HCT116 (cell line): ENCODE measurements around the gene RBM33. TPM values are rescaled to one million over a fixed set of nuclear protein-coding genes. Genes with fewer than 3 reads are reported as not detected.

ENCODE experiments used
- ATAC-seq: fragments of 200-7000 bp; cut with Tn5 transposase; 2 replicates; pipeline ENCODE4 v1.9.1; 2020; ENCODE audit warnings: mild to moderate bottlenecking, moderate library complexity
- BruUV-seq: library from RNA; stranded (reverse); fragments of 400-500 nt; replicated peaks from 2 replicates; lab custom pipeline; 2021; lab: Mats Ljungman, UMichigan
- CTCF ChIA-PET: fragments of 300-600 bp; sonication (Branson Sonifier 250); formaldehyde crosslinking; loops from one replicate; lab custom pipeline; 2021; ENCODE audit warnings: antibody characterized with exemption; lab: Charles Lee
- POLR2A ChIA-PET: fragments of 300-600, 350-600 bp; sonication (Branson Sonifier 250); formaldehyde crosslinking; loops from one replicate; lab custom pipeline; 2021; ENCODE audit warnings: antibody characterized with exemption; lab: Charles Lee
- RAD21 ChIA-PET, 2 experiments: fragments of 300-600 bp; sonication (Branson Sonifier 250); formaldehyde crosslinking; loops; one replicate each; lab custom pipeline; 2023; ENCODE audit warnings: low total read pairs in 2 of 2; ENCODE audit not compliant: uncharacterized antibody in 2 of 2, unreplicated experiment in 2 of 2, low non-redundant PET in 1 of 2; lab: Charles Lee
- DNase-seq: peaks from one replicate; pipeline ENCODE4 v3.0.0-alpha.2; 2010; ENCODE audit warnings: low read depth, low spot score
- H2AFZ ChIP-seq: fragments of 200-600 bp; shearing (Covaris generic), sonication (generic); 2 replicates; pipeline ENCODE4 v1.6.1; 2017; ENCODE audit warnings: low read depth, mixed run types, mixed read lengths, antibody characterized with exemption, low read length; ENCODE audit not compliant: poor library complexity, severe bottlenecking
- H3K27ac ChIP-seq: 2 replicates; pipeline ENCODE4 v1.5.1; 2012; ENCODE audit warnings: low read depth, low read length
- H3K27me3 ChIP-seq: fragments of 200-600 bp; sonication (generic); 2 replicates; pipeline ENCODE4 v1.6.1; 2016; ENCODE audit warnings: mixed run types, low read length, mixed read lengths; ENCODE audit not compliant: insufficient read depth
- H3K36me3 ChIP-seq, 2 experiments: fragments of 200-500 bp in 1 of 2; fragments of 200-600 bp in 1 of 2; sonication (Bioruptor generic) in 1 of 2; sonication (generic) in 1 of 2; 2 replicates each; pipeline versions ENCODE4 v1.5.1 to v1.6.1; 2014 to 2016; ENCODE audit warnings: low read length in 2 of 2, inconsistent platforms in 1 of 2, mixed read lengths in 1 of 2, mixed run types in 1 of 2; ENCODE audit not compliant: insufficient read depth in 2 of 2, control insufficient read depth in 1 of 2
- H3K4me1 ChIP-seq, 2 experiments: fragments of 200-600 bp in 1 of 2; sonication (generic) in 1 of 2; 2 replicates each; pipeline versions ENCODE4 v1.5.1 to v1.6.1; 2012 to 2017; ENCODE audit warnings: low read length in 2 of 2, inconsistent platforms in 1 of 2, mild to moderate bottlenecking in 1 of 2, mixed read lengths in 1 of 2, mixed run types in 1 of 2, moderate library complexity in 1 of 2; ENCODE audit not compliant: insufficient read depth in 2 of 2, control insufficient read depth in 1 of 2
- H3K4me2 ChIP-seq: fragments of 200-600 bp; sonication (generic); 2 replicates; pipeline ENCODE4 v1.6.1; 2017; ENCODE audit warnings: mixed run types, low read length, mixed read lengths
- H3K4me3 ChIP-seq, 2 experiments: fragments of 200-600 bp in 1 of 2; sonication (generic) in 1 of 2; replicated peaks in 1 of 2; 2 replicates each; pipeline ENCODE4 v1.5.1; 2011 to 2016; ENCODE audit warnings: low read length in 2 of 2, control low read depth in 1 of 2, low read depth in 1 of 2, mild to moderate bottlenecking in 1 of 2, mixed read lengths in 1 of 2, mixed run types in 1 of 2
- H3K79me2 ChIP-seq: fragments of 200-600 bp; sonication (generic); 2 replicates; pipeline ENCODE4 v1.6.1; 2017; ENCODE audit warnings: mild to moderate bottlenecking, mixed run types, low read length, moderate library complexity, mixed read lengths; ENCODE audit not compliant: insufficient read depth
- H3K9ac ChIP-seq: fragments of 200-600 bp; sonication (generic); 2 replicates; pipeline ENCODE4 v1.6.1; 2016; ENCODE audit warnings: low read length, mixed read lengths
- H3K9me2 ChIP-seq: fragments of 200-600 bp; sonication (generic), shearing (Covaris generic); 2 replicates; pipeline ENCODE4 v1.6.1; 2017; ENCODE audit warnings: mixed run types, mild to moderate bottlenecking, moderate library complexity; ENCODE audit not compliant: insufficient read depth
- H3K9me3 ChIP-seq, 2 experiments: fragments of 200-500 bp in 1 of 2; fragments of 200-600 bp in 1 of 2; sonication (Bioruptor generic) in 1 of 2; sonication (generic) in 1 of 2; 2 replicates each; pipeline ENCODE4 v1.6.1; 2014 to 2017; ENCODE audit warnings: low read length in 2 of 2, mixed read lengths in 2 of 2, inconsistent platforms in 1 of 2, low read depth in 1 of 2, mild to moderate bottlenecking in 1 of 2, mixed run types in 1 of 2, moderate library complexity in 1 of 2; ENCODE audit not compliant: control insufficient read depth in 1 of 2, insufficient read depth in 1 of 2
- H4K20me1 ChIP-seq: fragments of 200-600 bp; sonication (generic), shearing (Covaris generic); 2 replicates; pipeline ENCODE4 v1.6.1; 2017; ENCODE audit warnings: mixed run types, mild to moderate bottlenecking, moderate library complexity; ENCODE audit not compliant: insufficient read depth
- CBX3 ChIP-seq: IDR thresholded peaks from 2 replicates; pipeline ENCODE4 v1.6.1; 2012; ENCODE audit warnings: low read depth
- CEBPB ChIP-seq: IDR thresholded peaks from 2 replicates; pipeline ENCODE4 v1.6.1; 2012; ENCODE audit warnings: low read depth
- EGR1 ChIP-seq: IDR thresholded peaks from 2 replicates; pipeline ENCODE4 v1.6.1; 2012; ENCODE audit warnings: low read depth
- ELF1 ChIP-seq: IDR thresholded peaks from 2 replicates; pipeline ENCODE4 v1.6.1; 2012; ENCODE audit warnings: low read depth, borderline replicate concordance
- EZH2 ChIP-seq: fragments of 200-600 bp; sonication (generic); IDR thresholded peaks from 2 replicates; pipeline ENCODE4 v1.6.1; 2017; ENCODE audit warnings: antibody characterized with exemption, mixed run types
- EZH2phosphoT487 ChIP-seq: fragments of 200-600 bp; IDR thresholded peaks from 2 replicates; pipeline ENCODE4 v1.6.1; 2018; ENCODE audit warnings: antibody characterized with exemption, borderline replicate concordance
- JUND ChIP-seq: IDR thresholded peaks from 2 replicates; pipeline ENCODE4 v1.6.1; 2012
- SIN3A ChIP-seq: IDR thresholded peaks from 2 replicates; pipeline ENCODE4 v1.6.1; 2012; ENCODE audit warnings: low read depth
- SRF ChIP-seq: IDR thresholded peaks from 2 replicates; pipeline ENCODE4 v1.6.1; 2012; ENCODE audit warnings: low read depth
- YY1 ChIP-seq: IDR thresholded peaks from 2 replicates; pipeline ENCODE4 v1.6.1; 2011; ENCODE audit warnings: low read length, low read depth, moderate library complexity, mild to moderate bottlenecking; ENCODE audit not compliant: insufficient replicate concordance; ENCODE audit errors: extremely low read depth
- ZNF274 ChIP-seq: fragments of 200-500 bp; sonication (Bioruptor generic); IDR thresholded peaks from 2 replicates; pipeline ENCODE4 v1.6.1; 2014; ENCODE audit warnings: mild to moderate bottlenecking, low read depth, low read length, inconsistent platforms
- intact Hi-C: fragments of 100-400 bp; cut with micrococcal nuclease; formaldehyde crosslinking; loops from 2 replicates; pipeline ENCODE4 v1.10.0; 2022
- total RNA-seq: library from RNA; stranded (reverse); gene quantifications from one replicate; pipeline ENCODE4 v1.2.1, GENCODE V29; 2021; ENCODE audit not compliant: unreplicated experiment

Gene RBM33
- total RNA-seq, 1 experiment from 2014 or later, result 64.3 TPM

DNA sequence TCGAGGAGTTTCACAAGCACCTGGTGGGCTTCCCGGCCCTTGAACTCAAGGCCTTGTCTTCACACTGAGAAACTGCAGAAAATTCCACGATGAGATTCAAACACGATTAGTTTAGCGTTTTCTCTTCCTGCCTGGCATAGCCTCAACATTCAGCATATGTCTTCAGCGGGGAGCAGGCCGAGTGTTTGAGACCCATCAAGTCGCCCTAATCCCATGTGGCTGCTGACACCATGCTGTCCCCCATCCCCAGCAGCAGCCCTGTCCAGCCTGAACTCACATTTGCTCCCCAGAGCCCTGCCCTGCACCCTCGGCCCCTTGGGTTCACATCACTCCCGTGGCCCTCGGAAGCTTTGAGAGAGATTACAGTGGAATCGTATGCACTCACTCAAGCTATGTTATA is 35.3 kb upstream of the RBM33 start:
- no peak overlapping the region for H2AFZ ChIP-seq

DNA sequence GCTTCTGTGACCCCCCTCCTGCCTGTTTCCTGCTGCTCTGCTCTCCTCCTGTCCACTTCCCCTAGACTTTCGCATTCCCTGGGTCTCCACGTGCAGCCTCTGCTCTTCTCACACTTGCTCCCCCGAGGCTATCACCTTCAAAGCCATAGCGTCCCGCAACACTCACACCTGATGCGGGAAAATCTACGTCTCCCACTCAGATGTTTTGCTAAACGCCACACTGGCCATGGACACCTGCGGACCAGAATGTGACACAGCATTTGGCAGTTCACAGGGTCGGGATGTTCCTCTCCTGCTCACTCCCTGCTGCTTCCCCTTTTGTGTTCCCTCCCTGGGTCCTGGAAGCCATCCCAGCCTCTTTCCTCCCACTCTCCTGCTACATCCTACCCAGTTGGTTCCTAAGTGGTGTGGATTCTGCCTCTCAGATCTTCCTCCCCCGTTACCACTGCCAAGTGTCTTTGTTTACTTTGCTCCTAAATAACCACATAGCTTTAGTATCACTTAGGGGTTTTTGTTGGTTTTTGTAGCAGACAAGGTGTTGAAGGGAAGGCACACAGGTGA is 33.7 kb upstream of the RBM33 start:
- TF ChIP-seq EGR1, result no peak
- TF ChIP-seq ZNF274, result no peak
- no peak for TF ChIP-seq CBX3
- no peak for TF ChIP-seq SRF
- TF ChIP-seq YY1, result no peak
- TF ChIP-seq CEBPB, result no peak
- TF ChIP-seq EZH2phosphoT487, result no peak
- Histone ChIP-seq H3K4me3 (no peak overlapping the region), H3K4me2 (no peak overlapping the region), H4K20me1 (no peaks in the 10 kb centered on the region), H3K9me2 (no peaks in the 10 kb centered on the region), H3K4me1 (no peaks in the 10 kb centered on the region), H3K9ac (no peak overlapping the region), H3K27ac (no peak overlapping the region), H3K36me3 (no peaks in the 10 kb centered on the region), H2AFZ (no peak overlapping the region), H3K79me2 (no peaks in the 10 kb centered on the region), H3K27me3 (no peaks in the 10 kb centered on the region), H3K9me3 (no peaks in the 10 kb centered on the region)
- BruUV-seq, result no TSS peak
- ChIA-PET POLR2A (no interaction called here), CTCF (interaction anchor here (3.6 kb wide), 1 partner anchor 12 kb away, joined by 23 read pairs; no protein-coding TSS in a partner anchor), RAD21 (no interaction called here)
- intact Hi-C loops, result no loop called here
- DNase-seq, result no peak
- no peak for ATAC-seq

More for the DNA sequence above, 35.3 kb upstream of the RBM33 start:
- Histone ChIP-seq H3K9ac (no peak overlapping the region), H3K4me1 (no peaks in the 10 kb centered on the region), H3K79me2 (no peaks in the 10 kb centered on the region), H3K27ac (no peak overlapping the region), H3K9me2 (no peaks in the 10 kb centered on the region), H3K4me3 (no peak overlapping the region), H3K4me2 (no peak overlapping the region), H3K9me3 (no peaks in the 10 kb centered on the region), H4K20me1 (no peaks in the 10 kb centered on the region), H3K27me3 (no peaks in the 10 kb centered on the region), H3K36me3 (no peaks in the 10 kb centered on the region)
- BruUV-seq, result no TSS peak
- RAD21 ChIA-PET, result no interaction called here
- no peak for DNase-seq
- CTCF ChIA-PET, result interaction anchor here (0.8 kb wide), 1 partner anchor 10 kb away, joined by 3 read pairs; no protein-coding TSS in a partner anchor
- intact Hi-C loops, result no loop called here
- POLR2A ChIA-PET, result no interaction called here
- TF ChIP-seq SRF (no peak), ELF1 (no peak), JUND (no peak), EZH2 (no peak), SIN3A (no peak)
- no peak for ATAC-seq
